Right hindlimb (tissue), 1 donor: Measurements from ENCODE around the gene DUOX1.

Experiments used
- DNase-seq: peaks from one replicate; pipeline ENCODE4 v3.0.0-alpha.2; 2018

The DUOX1 gene

DNA sequence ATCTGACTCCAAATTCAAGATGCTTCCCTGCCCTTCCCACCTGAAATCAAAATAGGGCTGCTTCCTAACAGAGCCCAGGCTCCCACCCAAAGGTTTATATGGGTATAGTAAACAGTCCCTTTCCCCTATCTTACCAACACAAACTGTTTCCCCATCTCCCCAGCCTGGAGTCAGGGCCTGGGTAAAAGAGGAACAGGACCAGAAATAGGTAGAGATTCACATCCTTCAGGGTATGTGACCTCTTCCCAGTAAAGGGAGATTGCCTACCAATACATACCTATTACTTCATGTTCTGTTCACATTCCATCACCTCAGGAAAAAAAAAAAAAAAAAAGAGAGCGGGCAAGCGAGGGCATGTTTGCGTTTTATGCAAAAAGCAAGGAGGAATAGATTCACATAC, 67.7 kb downstream of the DUOX1 start:
- DNase-seq: no peak

DNA sequence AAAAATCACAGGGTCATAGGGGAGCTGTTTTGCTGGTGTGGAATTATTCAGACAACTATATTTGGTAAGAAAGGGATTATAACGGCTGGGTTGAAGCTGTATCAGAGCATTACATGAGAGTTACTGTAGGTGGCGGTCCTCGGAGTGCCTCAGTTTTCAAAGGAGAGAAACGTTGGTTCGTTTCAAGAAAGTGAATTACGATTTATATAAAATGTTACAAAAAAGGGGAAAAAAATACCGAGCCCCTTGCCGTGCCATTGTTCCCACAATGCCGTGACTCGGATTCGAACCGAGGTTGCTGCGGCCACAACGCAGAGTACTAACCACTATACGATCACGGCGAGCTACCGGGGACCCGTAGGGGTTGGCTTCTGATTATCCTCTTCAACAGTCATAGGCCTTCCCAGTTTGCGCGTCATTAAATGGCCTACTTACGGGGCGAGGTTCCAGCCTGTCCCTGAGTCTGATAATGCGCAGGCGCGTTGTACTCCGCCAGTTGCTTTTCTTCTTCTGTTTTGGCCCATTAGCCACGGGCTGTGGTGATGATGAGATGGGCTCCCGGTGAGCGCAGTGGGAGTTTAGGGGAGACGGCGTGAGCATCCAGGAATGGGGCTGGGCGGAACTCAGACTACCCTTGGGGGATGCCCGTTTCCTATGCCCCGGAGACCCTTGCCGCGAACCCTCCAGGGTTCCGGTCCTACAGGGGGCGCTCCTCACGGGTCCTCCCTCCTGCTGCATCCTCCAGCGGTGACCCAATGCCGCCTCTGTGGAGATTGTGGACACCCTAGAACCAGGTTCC, 68.7 kb downstream of the DUOX1 start:
- DNase-seq: peak; percentile 98

DNA sequence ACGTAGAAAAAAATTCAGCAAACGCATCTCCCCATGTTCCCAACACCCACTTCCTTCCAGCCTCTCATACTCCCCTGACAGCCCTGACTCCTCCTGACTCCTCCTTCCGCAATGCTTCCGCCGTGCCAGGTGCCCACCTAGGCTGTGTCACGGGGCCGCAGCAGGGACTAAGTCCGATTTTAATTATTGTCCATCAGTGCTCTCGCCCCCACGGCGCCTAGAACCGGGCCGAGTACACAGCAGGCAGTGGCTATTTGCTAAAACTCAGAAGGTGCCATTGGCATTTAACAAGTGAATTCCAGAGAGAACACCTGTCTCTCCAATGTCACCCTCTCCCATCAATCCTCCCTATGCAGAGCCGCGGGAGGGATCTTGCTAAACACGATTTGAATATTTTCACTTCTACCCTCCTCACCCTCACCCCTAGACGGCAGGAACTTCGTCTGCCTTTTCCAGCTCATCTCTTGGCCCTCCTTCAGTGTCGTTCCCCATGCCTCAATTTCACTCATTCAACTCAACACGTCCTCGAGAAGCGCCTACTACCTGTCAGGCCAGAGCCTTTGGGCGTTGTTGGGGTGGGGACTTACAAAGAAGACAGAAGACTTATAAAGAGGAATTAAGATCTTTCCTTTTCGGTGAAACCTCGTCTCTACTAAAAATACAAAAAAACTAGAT, 69.5 kb downstream of the DUOX1 start:
- peak; percentile 39 for DNase-seq

DNA sequence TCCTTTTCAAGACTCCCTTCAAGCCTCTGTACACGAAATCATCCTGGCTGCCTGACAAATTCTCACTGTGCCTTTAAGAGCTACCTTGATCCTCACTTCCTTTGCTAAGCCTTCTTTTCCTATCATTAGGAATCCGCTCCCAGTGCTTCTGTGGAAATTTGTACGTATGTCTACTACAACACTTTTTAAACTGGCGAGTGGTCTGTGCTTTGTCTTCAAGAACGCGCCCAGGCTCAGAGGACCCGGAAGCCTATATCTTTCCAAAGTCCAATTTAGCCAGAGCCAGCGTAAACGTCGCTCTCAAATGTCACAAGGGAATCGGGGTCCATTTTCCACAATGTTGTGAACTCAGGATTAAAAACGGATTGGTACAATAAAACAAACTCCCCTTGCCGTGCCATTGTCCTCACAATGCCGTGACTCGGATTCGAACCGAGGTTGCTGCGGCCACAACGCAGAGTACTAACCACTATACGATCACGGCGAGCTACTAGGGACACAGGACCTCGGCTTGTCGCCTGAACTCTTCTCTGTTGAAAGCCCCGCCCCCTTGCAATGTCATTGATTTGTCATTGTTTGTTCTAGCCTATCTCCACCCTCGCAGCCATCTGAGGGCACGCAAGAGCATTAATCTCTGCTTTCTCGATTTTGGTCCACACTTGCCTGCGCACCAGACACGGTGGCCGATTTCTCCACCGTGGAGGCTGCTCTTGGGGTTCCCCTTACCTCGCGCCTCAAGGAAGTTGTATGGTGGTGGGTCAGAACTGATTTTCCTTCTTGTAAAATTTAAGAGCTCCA, 70.4 kb downstream of the DUOX1 start:
- DNase-seq: peak; percentile 97

DNA sequence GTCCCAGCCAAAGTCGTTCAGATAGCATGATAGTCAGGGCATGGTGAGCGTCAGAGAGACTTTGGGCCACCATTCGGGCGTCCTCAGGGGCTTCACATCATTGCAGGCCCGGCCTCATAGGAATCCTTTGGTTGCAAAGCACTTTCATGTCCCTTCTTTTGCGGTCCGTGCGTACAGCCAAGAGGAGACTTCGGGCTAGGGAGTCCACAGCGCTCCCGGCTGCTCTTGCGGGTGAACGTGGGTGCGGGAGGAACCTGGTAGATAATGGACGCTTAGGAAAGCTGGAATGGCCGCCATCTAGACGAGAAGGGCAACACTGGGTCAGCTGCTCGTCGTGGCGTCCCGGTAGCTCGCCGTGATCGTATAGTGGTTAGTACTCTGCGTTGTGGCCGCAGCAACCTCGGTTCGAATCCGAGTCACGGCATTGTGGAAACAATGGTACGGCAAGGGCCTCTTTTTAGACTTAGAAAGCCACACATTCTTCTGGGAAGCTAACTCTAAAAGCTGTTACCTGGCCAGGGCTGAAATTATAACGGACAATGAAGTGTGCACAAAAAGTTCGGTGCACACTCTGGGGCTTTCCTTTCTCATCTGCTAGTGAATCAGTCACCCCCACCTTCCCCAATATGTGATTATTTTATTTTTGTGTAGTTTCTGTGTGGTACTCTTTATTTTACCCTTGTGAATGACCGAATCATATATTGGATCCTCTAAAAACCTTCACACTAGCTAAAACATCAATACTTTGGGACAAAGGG, 71.2 kb downstream of the DUOX1 start:
- DNase-seq: peak; percentile 92

DNA sequence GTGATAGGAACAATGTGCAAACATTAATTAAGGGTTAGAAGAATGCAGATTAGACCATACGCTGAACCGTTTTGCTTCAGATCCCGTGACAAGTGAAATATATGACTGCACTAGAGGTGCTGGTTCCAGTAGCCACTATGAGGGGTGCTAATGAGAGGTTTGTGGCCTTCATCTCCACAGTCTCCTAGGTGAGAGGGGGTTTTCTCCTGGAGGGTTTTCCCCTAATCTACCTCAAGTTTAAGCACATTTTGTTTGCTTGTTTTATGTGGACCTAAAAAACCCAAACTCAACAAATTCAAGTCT, 71.7 kb downstream of the DUOX1 start:
- DNase-seq: no peak

DNA sequence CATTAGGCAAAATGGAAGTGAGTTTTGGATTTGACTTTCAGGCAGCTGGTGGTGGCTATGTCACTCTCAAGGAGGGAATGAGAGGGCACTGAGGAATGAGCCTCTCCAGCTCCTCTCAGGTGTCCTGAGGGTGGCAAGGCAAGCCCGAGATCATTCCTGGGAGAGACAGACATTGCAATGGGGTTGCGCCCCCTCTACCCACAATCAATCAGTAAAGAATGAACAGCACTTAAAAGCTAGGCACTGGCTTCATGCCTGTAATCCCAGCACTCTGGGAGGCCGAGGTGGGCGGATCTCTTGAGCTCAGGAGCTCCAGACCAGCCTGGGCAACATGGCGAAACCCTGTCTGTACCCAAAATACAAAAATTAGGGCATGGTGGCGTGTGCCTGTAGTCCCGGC, 72.1 kb downstream of the DUOX1 start:
- DNase-seq: no peak

DNA sequence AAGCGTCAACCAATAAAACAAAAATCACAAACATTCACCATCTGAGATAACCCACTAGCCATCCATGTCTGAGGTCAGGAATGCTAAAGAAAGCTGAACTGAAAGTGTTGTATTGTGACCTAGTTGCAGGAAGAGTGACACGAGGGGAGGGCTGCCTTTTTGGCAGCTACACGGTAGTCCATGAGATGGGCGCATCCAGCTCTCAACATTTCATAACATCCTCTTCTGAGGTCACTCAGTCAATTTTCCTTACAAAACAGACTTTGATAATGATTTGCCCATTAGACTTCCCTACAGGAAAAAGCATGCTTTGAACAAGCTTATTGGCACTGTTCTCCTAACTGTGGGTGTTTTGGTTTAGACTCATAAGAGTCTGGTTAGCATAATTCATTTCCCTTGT, 73.4 kb downstream of the DUOX1 start:
- DNase-seq: no peak

DNA sequence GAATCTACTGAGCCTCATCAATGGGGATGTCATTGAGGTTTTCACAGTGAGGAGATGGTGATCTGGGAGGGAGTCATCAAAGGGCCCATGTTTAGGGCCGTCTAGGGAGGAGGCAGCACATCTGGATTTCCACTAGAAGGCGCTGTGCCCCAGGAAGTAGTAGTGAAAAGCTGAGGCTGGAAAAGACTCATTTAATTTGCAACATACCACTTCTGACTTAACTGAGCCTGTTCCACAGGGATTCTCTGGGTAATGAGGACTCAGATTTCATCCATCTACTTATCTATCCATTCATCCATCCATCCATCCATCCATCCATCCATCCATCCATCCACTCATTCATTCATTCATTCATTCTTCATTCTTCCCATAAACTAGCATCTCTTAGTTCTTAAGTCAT, 75.4 kb downstream of the DUOX1 start:
- peak; percentile 43 for DNase-seq

DNA sequence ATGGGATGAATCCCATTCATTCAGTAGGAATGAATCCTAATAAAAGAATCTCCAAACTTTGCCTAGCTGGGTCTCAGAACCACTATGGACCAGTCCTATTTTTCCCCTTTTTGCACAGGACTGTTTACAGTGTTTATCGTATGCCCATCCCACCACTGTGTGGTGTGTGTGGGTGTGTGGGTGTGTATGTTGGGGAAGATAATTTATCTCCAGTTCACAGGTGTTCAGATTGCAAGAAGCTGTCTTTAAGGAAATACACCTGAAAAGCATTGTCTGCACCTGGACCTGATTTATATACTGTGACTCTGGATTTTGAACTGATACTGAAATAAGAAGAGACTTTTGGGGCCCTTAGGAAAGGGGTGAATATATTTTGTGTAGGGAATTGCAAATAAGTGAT, 82.7 kb downstream of the DUOX1 start:
- DNase-seq: no peak
